Mesothelial cell of epicardium (in vitro differentiated cells): Measurements from ENCODE around the gene C17orf113. TPM values are rescaled to one million over a fixed set of nuclear protein-coding genes. Genes with fewer than 3 reads are reported as not detected.

Source experiments
- DNase-seq, 2 experiments: peaks; one replicate each; pipeline ENCODE4 v3.0.0; 2021; ENCODE audit warnings: low spot score in 2 of 2; ENCODE audit not compliant: unreplicated experiment in 2 of 2
- H3K27ac Mint-ChIP-seq: 2 replicates; pipeline ENCODE4 v1.8.0; 2021; ENCODE audit warnings: mixed read lengths
- H3K27me3 Mint-ChIP-seq: 2 replicates; pipeline ENCODE4 v1.8.0; 2021; ENCODE audit warnings: low read depth, mixed read lengths
- H3K36me3 Mint-ChIP-seq: 2 replicates; pipeline ENCODE4 v1.8.0; 2021; ENCODE audit warnings: mixed read lengths
- H3K4me1 Mint-ChIP-seq: 2 replicates; pipeline ENCODE4 v1.8.0; 2021; ENCODE audit warnings: mixed read lengths
- H3K4me3 Mint-ChIP-seq: 2 replicates; pipeline ENCODE4 v1.8.0; 2021; ENCODE audit warnings: mild to moderate bottlenecking, moderate library complexity, mixed read lengths
- H3K9me3 Mint-ChIP-seq: 2 replicates; pipeline ENCODE4 v1.8.0; 2021; ENCODE audit warnings: mixed read lengths
- total RNA-seq: library from RNA; stranded (reverse); gene quantifications from 3 replicates; pipeline ENCODE4 v1.2.1, GENCODE V29; 2021
- TF ChIP-seq, protein P1 (sequence below): fragments of 200-600 bp; sonication (generic); IDR thresholded peaks from one replicate; pipeline ENCODE4 v1.5.0; 2021; ENCODE audit warnings: antibody characterized with exemption; ENCODE audit not compliant: unreplicated experiment

The C17orf113 gene
- total RNA-seq, 1 donor from 2014 or later = 5.1 TPM

- TF ChIP-seq, protein P1, sequence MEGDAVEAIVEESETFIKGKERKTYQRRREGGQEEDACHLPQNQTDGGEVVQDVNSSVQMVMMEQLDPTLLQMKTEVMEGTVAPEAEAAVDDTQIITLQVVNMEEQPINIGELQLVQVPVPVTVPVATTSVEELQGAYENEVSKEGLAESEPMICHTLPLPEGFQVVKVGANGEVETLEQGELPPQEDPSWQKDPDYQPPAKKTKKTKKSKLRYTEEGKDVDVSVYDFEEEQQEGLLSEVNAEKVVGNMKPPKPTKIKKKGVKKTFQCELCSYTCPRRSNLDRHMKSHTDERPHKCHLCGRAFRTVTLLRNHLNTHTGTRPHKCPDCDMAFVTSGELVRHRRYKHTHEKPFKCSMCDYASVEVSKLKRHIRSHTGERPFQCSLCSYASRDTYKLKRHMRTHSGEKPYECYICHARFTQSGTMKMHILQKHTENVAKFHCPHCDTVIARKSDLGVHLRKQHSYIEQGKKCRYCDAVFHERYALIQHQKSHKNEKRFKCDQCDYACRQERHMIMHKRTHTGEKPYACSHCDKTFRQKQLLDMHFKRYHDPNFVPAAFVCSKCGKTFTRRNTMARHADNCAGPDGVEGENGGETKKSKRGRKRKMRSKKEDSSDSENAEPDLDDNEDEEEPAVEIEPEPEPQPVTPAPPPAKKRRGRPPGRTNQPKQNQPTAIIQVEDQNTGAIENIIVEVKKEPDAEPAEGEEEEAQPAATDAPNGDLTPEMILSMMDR = no peak
- H3K9me3 Mint-ChIP-seq = no peaks in the 10 kb centered on the region
- no peaks in the 10 kb centered on the region for H3K4me1 Mint-ChIP-seq
- H3K27ac Mint-ChIP-seq = no peak overlapping the region
- H3K36me3 Mint-ChIP-seq = peaks cover 49% of the 10 kb centered on the region
- no peak overlapping the region for H3K4me3 Mint-ChIP-seq
- no peak for DNase-seq
- no peaks in the 10 kb centered on the region for H3K27me3 Mint-ChIP-seq
These were observed 53.6 kb downstream of the C17orf113 start for GRCh38 chr17:41996855-41997164.

DNA sequence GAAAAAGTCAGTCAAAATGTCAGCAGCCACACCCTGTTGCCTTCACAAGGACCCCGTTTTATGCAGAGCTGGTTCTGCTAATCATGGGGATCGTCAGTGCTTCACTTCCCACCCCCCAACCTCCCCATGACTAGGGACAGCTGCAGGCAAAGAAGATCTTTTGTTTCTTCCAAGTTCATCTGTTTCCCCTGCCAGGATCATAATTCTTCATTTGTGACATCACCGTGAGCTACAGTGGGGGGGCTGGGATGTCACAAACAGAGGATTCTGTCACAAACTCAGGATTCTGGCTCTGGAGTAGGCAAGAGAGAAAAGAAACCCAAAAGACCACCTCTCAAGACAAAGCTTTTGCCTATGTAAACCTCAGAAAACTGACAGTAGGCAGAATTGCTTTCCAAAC is 57.8 kb downstream of the C17orf113 start:
- no peaks in the 10 kb centered on the region for H3K9me3 Mint-ChIP-seq
- no peaks in the 10 kb centered on the region for H3K27me3 Mint-ChIP-seq
- H3K4me3 Mint-ChIP-seq = no peak overlapping the region
- H3K36me3 Mint-ChIP-seq = peaks cover 52% of the 10 kb centered on the region
- TF ChIP-seq, protein P1 = no peak
- DNase-seq = no peak
- no peak overlapping the region for H3K27ac Mint-ChIP-seq
- H3K4me1 Mint-ChIP-seq = no peaks in the 10 kb centered on the region

DNA sequence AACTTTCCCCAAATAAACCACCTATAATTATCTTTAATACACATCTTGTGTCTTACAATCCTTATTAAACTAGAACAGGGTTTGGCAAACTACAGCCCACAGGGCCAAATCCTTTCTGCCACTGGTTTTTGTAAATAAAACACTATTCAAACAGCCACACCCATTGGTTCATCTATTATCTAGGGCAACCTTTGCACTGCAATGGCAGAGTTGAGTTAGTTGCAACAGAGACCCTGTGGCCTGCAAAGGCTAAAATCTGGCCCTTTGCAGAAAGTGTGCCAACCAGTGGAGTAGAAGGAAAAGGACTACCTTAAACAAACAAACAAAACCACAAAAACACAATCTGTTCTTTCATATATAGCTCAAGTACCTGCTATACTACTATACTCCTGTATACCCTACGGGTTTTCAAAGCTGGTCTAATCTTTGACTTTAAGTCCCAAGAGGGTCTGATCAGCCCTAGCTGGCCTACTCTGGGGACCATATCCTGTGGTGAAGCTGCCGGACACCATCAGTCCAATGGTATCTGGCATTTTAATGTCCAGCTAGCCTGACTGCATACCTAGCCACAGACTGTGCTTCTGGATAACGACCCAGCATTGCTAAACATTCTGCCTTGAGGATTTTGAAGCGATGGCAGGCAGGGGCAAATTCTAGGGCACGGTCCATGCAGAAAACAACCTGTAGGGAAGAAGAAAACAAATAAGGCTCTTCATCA is 60.5 kb downstream of the C17orf113 start:
- peaks cover 44% of the 10 kb centered on the region for H3K36me3 Mint-ChIP-seq
- H3K27ac Mint-ChIP-seq = no peak overlapping the region
- H3K4me1 Mint-ChIP-seq = no peaks in the 10 kb centered on the region
- H3K27me3 Mint-ChIP-seq = no peaks in the 10 kb centered on the region
- DNase-seq = no peak
- TF ChIP-seq, protein P1 = no peak
- H3K4me3 Mint-ChIP-seq = no peak overlapping the region
- no peaks in the 10 kb centered on the region for H3K9me3 Mint-ChIP-seq

GRCh38 chr17:41988418-41988817 is 62.0 kb downstream of the C17orf113 start:
- no peaks in the 10 kb centered on the region for H3K9me3 Mint-ChIP-seq
- H3K27me3 Mint-ChIP-seq = no peaks in the 10 kb centered on the region
- H3K4me1 Mint-ChIP-seq = no peaks in the 10 kb centered on the region
- H3K36me3 Mint-ChIP-seq = peaks cover 47% of the 10 kb centered on the region
- no peak overlapping the region for H3K4me3 Mint-ChIP-seq
- H3K27ac Mint-ChIP-seq = no peak overlapping the region
- TF ChIP-seq, protein P1 = no peak
- no peak for DNase-seq

Other genes starting within 250 kb of the C17orf113 start
- 61.0 to 62.0 TPM (median 62.0 TPM) in 3 replicates for gene P3H4, start 238.7 kb downstream of the C17orf113 start, total RNA-seq
- 369 to 401 TPM (median 371 TPM) in 3 replicates for gene FKBP10, start 237.6 kb downstream of the C17orf113 start, total RNA-seq
- gene NT5C3B, start 214.4 kb downstream of the C17orf113 start, total RNA-seq = 68.5 to 75.5 TPM (median 69.6 TPM) in 3 replicates
- gene KLHL10, start 212.8 kb downstream of the C17orf113 start, total RNA-seq = 0.16 to 0.27 TPM in 2 of 3 replicates, not detected in the other
- 21.4 to 22.1 TPM (median 21.9 TPM) in 3 replicates for gene KLHL11, start 185.2 kb downstream of the C17orf113 start, total RNA-seq
- 126 to 133 TPM (median 130 TPM) in 3 replicates for gene ACLY, start 131.7 kb downstream of the C17orf113 start, total RNA-seq
- 1.3 to 2.1 TPM (median 1.7 TPM) in 3 replicates for gene ODAD4, start 120.0 kb downstream of the C17orf113 start, total RNA-seq
- gene CNP, start 83.8 kb downstream of the C17orf113 start, total RNA-seq = 67.6 to 70.2 TPM (median 68.1 TPM) in 3 replicates
- 97.2 to 103 TPM (median 97.7 TPM) in 3 replicates for gene DNAJC7, start 33.2 kb downstream of the C17orf113 start, total RNA-seq
- 47.2 to 49.6 TPM (median 48.1 TPM) in 3 replicates for gene NKIRAS2, start 30.5 kb downstream of the C17orf113 start, total RNA-seq
- gene ZNF385C, start 47.9 kb upstream of the C17orf113 start, total RNA-seq = 2.2 to 2.9 TPM (median 2.5 TPM) in 3 replicates
- gene DHX58, start 62.1 kb upstream of the C17orf113 start, total RNA-seq = 10.5 to 11.6 TPM (median 11.3 TPM) in 3 replicates
- 86.2 to 87.5 TPM (median 86.4 TPM) in 3 replicates for gene KAT2A, start 70.8 kb upstream of the C17orf113 start, total RNA-seq
- gene HSPB9, start 72.2 kb upstream of the C17orf113 start, total RNA-seq = 0.18 TPM in 1 of 3 replicates, not detected in the others
- 71.2 to 78.2 TPM (median 73.2 TPM) in 3 replicates for gene RAB5C, start 104.4 kb upstream of the C17orf113 start, total RNA-seq
- gene KCNH4, start 130.5 kb upstream of the C17orf113 start, total RNA-seq = 0.11 to 0.25 TPM (median 0.18 TPM) in 3 replicates
- gene HCRT, start 134.9 kb upstream of the C17orf113 start, total RNA-seq = not detected in 3 replicates
- gene GHDC, start 143.9 kb upstream of the C17orf113 start, total RNA-seq = 9.2 to 10.7 TPM (median 10.2 TPM) in 3 replicates
- gene STAT5B, start 225.8 kb upstream of the C17orf113 start, total RNA-seq = 47.7 to 52.3 TPM (median 50.6 TPM) in 3 replicates
- 9.5 to 11.7 TPM (median 11.2 TPM) in 3 replicates for gene STAT5A, start 237.9 kb upstream of the C17orf113 start, total RNA-seq